ENCODE measurements around the gene KHNYN.

The KHNYN gene

DNA sequence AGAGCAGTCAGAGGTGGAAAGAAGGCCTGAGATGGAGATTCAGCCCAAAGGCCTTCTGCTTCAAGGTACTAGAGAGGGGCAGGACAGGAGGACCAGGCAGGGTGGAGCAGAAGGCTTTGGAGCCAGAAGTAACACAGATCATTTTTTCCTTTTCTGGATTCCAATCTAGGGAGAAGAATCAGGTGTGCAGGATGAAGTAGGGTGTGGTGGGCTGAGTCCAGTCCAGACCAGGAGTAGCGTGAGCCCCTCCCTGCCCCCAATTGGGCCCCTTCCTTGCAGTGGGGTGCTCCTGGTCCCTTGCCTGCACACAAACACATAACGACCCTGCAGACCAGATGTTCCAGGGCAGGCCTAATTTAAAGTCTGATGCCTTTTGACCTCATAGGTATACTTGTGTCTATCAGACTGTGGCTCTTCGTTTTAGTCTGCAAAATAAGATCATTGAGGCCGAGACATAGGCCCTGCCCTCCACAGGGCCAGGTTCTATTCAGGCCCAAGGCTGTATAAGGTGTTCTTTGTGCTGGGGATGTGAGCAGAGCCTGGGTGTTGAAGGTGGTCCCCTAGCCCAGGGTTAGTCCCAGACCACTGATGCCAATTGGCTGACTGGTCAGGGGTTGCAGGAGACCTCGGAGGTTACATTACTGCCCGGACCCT lies 32.0 kb upstream of the KHNYN start:
- no peak overlapping the region for H3K4me3 ChIP-seq (ENCODE audit: low read depth, low read length)
- TF ChIP-seq CTCF (IDR thresholded peaks at IDR 0.05; ENCODE audit: borderline replicate concordance, insufficient read depth, low read depth, low read length), result no peak

DNA sequence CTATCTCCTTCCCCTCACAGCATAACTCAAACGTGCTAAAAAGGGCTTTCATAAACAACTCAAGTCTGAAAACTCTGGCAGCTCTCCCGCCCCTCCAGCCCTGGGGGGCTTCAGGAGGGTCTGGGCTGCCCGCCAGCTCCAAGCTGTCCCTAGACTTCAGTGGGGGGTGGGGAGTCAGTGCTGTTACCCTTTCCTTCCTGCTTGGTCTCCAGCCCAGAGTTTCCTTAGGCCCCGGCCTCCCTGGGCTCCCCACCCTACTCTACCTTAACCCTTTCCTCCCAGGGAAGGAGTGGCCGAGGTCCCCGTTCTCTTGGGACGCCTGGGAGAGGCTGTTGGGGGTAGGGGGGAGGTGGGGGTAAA lies 31.5 kb upstream of the KHNYN start:
- H3K4me3 ChIP-seq (ENCODE audit: low read depth, low read length), result no peak overlapping the region
- no peak for TF ChIP-seq CTCF (IDR thresholded peaks at IDR 0.05; ENCODE audit: borderline replicate concordance, insufficient read depth, low read depth, low read length)

- TF ChIP-seq CTCF (IDR thresholded peaks at IDR 0.05; ENCODE audit: borderline replicate concordance, insufficient read depth, low read depth, low read length), result no peak
- no peak within 1 kb of the TSS for H3K4me3 ChIP-seq (ENCODE audit: low read depth, low read length)
Measured at GRCh38 chr14:24398653-24399446, 30.9 kb upstream of the KHNYN start, which contains the start of gene NYNRIN. TSS of gene NYNRIN (plus strand) at chr14:24399003. CDS start at chr14:24399247, 244 bp downstream.

- TF ChIP-seq CTCF (IDR thresholded peaks at IDR 0.05; ENCODE audit: borderline replicate concordance, insufficient read depth, low read depth, low read length), result no peak
- no peak overlapping the region for H3K4me3 ChIP-seq (ENCODE audit: low read depth, low read length)
Measured at GRCh38 chr14:24399447-24399822, 30.3 kb upstream of the KHNYN start.

- no peak for TF ChIP-seq CTCF (IDR thresholded peaks at IDR 0.05; ENCODE audit: borderline replicate concordance, insufficient read depth, low read depth, low read length)
- no peak overlapping the region for H3K4me3 ChIP-seq (ENCODE audit: low read depth, low read length)
Measured at GRCh38 chr14:24399999-24400718, 29.6 kb upstream of the KHNYN start.

GRCh38 chr14:24401810-24402702 lies 27.7 kb upstream of the KHNYN start:
- TF ChIP-seq CTCF (IDR thresholded peaks at IDR 0.05; ENCODE audit: borderline replicate concordance, insufficient read depth, low read depth, low read length), result no peak
- H3K4me3 ChIP-seq (ENCODE audit: low read depth, low read length), result no peak overlapping the region

All from GM12875 (cell line).